Nephron (organoid): ENCODE measurements around the gene TFIP11.
A peak's percentile ranks its signal among the peaks of the same experiment; 100 is the strongest.

Experiments used
- H3K27ac Mint-ChIP-seq, 3 experiments: 2 replicates each; pipeline ENCODE4 v1.8.0; 2020; ENCODE audit warnings: mixed read lengths in 3 of 3, mild to moderate bottlenecking in 2 of 3, moderate library complexity in 1 of 3
- H3K27me3 Mint-ChIP-seq: 2 replicates; pipeline ENCODE4 v1.8.0; 2021; ENCODE audit warnings: low read depth, mild to moderate bottlenecking, moderate library complexity, mixed read lengths
- H3K36me3 Mint-ChIP-seq: 2 replicates; pipeline ENCODE4 v1.8.0; 2020; ENCODE audit warnings: low read depth, mixed read lengths
- H3K4me1 Mint-ChIP-seq: 2 replicates; pipeline ENCODE4 v1.8.0; 2020; ENCODE audit warnings: mixed read lengths
- H3K4me3 Mint-ChIP-seq, 3 experiments: 2 replicates each; pipeline ENCODE4 v1.8.0; 2020; ENCODE audit warnings: mild to moderate bottlenecking in 3 of 3, mixed read lengths in 3 of 3, moderate library complexity in 2 of 3
- H3K9me3 Mint-ChIP-seq: 2 replicates; pipeline ENCODE4 v1.8.0; 2020; ENCODE audit warnings: mixed read lengths
- CTCF ChIP-seq, 3 experiments: fragments of 200-600 bp; sonication (generic); IDR thresholded peaks; one replicate each; pipeline ENCODE4 v1.5.0; 2021; ENCODE audit warnings: antibody characterized with exemption in 3 of 3; ENCODE audit not compliant: unreplicated experiment in 3 of 3

The TFIP11 gene

GRCh38 chr22:26471522-26471921 is 40.8 kb downstream of the TFIP11 start:
- Mint-ChIP-seq H3K36me3 (peaks cover 53% of the 10 kb centered on the region), H3K9me3 (no peaks in the 10 kb centered on the region), H3K27me3 (no peaks in the 10 kb centered on the region), H3K4me3 (no peak overlapping the region), H3K27ac (no peak overlapping the region), H3K4me1 (no peaks in the 10 kb centered on the region)
- TF ChIP-seq CTCF (IDR thresholded peaks at IDR 0.05; ENCODE audit: unreplicated experiment in 3 of 3) = no peak

GRCh38 chr22:26470807-26471206 is 41.5 kb downstream of the TFIP11 start:
- no peak for TF ChIP-seq CTCF (IDR thresholded peaks at IDR 0.05; ENCODE audit: unreplicated experiment in 3 of 3)
- no peak overlapping the region for H3K4me3 Mint-ChIP-seq
- no peaks in the 10 kb centered on the region for H3K4me1 Mint-ChIP-seq
- H3K36me3 Mint-ChIP-seq = peaks cover 56% of the 10 kb centered on the region
- H3K27me3 Mint-ChIP-seq = no peaks in the 10 kb centered on the region
- H3K27ac Mint-ChIP-seq = no peak overlapping the region
- H3K9me3 Mint-ChIP-seq = no peaks in the 10 kb centered on the region

- no peaks in the 10 kb centered on the region for H3K9me3 Mint-ChIP-seq
- H3K27ac Mint-ChIP-seq = no peak overlapping the region
- peaks cover 15% of the 10 kb centered on the region for H3K4me1 Mint-ChIP-seq
- TF ChIP-seq CTCF (IDR thresholded peaks at IDR 0.05; ENCODE audit: unreplicated experiment in 3 of 3) = no peak
- H3K4me3 Mint-ChIP-seq = no peak overlapping the region
- no peaks in the 10 kb centered on the region for H3K27me3 Mint-ChIP-seq
- H3K36me3 Mint-ChIP-seq = peaks cover 62% of the 10 kb centered on the region
Observed at GRCh38 chr22:26466196-26466595, 46.1 kb downstream of the TFIP11 start.

- Mint-ChIP-seq H3K27me3 (no peaks in the 10 kb centered on the region), H3K9me3 (no peaks in the 10 kb centered on the region), H3K36me3 (peaks cover 49% of the 10 kb centered on the region), H3K4me3 (no peak overlapping the region), H3K27ac (peak overlapping the region in 1 of 3 experiments; percentile 42), H3K4me1 (peaks cover 15% of the 10 kb centered on the region)
- no peak for TF ChIP-seq CTCF (IDR thresholded peaks at IDR 0.05; ENCODE audit: unreplicated experiment in 3 of 3)
Observed at GRCh38 chr22:26464312-26464711, 48.0 kb downstream of the TFIP11 start.

GRCh38 chr22:26463688-26464087 is 48.6 kb downstream of the TFIP11 start:
- peak overlapping the region in 1 of 3 experiments; percentile 11 for H3K4me3 Mint-ChIP-seq
- H3K9me3 Mint-ChIP-seq = no peaks in the 10 kb centered on the region
- peaks cover 46% of the 10 kb centered on the region for H3K36me3 Mint-ChIP-seq
- no peak for TF ChIP-seq CTCF (IDR thresholded peaks at IDR 0.05; ENCODE audit: unreplicated experiment in 3 of 3)
- H3K4me1 Mint-ChIP-seq = peaks cover 15% of the 10 kb centered on the region
- peak overlapping the region; percentile 84 to 97 (median 96) for H3K27ac Mint-ChIP-seq
- H3K27me3 Mint-ChIP-seq = no peaks in the 10 kb centered on the region

GRCh38 chr22:26463101-26463661 is 49.1 kb downstream of the TFIP11 start:
- Mint-ChIP-seq H3K36me3 (peaks cover 44% of the 10 kb centered on the region), H3K4me3 (peak overlapping the region; percentile 11 to 47 (median 19)), H3K9me3 (no peaks in the 10 kb centered on the region), H3K27ac (peak overlapping the region; percentile 84 to 97 (median 96)), H3K27me3 (no peaks in the 10 kb centered on the region), H3K4me1 (peaks cover 15% of the 10 kb centered on the region)
- no peak for TF ChIP-seq CTCF (IDR thresholded peaks at IDR 0.05; ENCODE audit: unreplicated experiment in 3 of 3)
